PFSK-1 (cell line): ENCODE data around the gene KASH5.

Experiments
- POLR2AphosphoS5 ChIP-seq: IDR thresholded peaks from 2 replicates; pipeline ENCODE4 v1.6.1; 2012; ENCODE audit warnings: low read depth, mild to moderate bottlenecking, control low read depth, low read length, moderate library complexity
- SIN3A ChIP-seq: IDR thresholded peaks from 2 replicates; pipeline ENCODE4 v1.6.1; 2012; ENCODE audit warnings: mild to moderate bottlenecking, low read length, moderate library complexity, borderline replicate concordance; ENCODE audit not compliant: insufficient read depth
- TAF1 ChIP-seq: IDR thresholded peaks from 2 replicates; pipeline ENCODE4 v1.6.1; 2012; ENCODE audit warnings: low read length, control low read depth, borderline replicate concordance; ENCODE audit not compliant: insufficient read depth

DNA sequence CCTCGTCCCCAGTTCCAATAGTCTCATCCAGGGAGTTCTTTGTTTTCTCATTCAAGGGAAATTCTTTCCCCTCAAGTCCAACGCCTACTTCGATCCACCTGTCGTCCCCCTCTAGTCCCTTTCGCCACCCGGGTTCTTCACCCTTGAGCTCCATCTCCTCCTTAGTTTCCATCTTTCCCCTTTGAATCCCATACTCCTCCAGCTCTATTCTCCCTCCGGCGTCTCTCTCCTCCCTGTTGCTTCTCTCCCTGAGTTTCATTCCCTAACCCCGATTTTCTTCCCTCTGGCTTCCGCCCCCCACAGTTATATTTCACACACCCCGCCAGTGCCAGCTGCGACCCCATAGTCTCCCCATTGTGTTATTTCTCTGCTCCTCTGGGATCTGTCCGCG lies 53.9 kb downstream of the KASH5 start:
- TF ChIP-seq SIN3A: no peak
- no peak for TF ChIP-seq TAF1
- TF ChIP-seq POLR2AphosphoS5: no peak
